Liver (tissue), 9 donors: ENCODE data around the gene SPACDR. TPM values are rescaled to one million over a fixed set of nuclear protein-coding genes. Genes with fewer than 3 reads are reported as not detected.

Source experiments
- DNase-seq: peaks from one replicate; pipeline ENCODE4 v3.0.0-alpha.2; 2017; ENCODE audit warnings: low spot score
- H3K27ac ChIP-seq, 2 donors: one replicate each; pipeline ENCODE4 v1.7.0; 2013; ENCODE audit warnings: inconsistent platforms in 2 of 2, low read length in 2 of 2, control low read depth in 1 of 2, low read depth in 1 of 2, mild to moderate bottlenecking in 1 of 2
- H3K27me3 ChIP-seq, 4 donors: one replicate each; pipeline versions ENCODE4 v1.6.1 to v1.7.0; 2013; ENCODE audit warnings: low read length in 3 of 4, inconsistent platforms in 1 of 4, mild to moderate bottlenecking in 1 of 4, moderate library complexity in 1 of 4; ENCODE audit not compliant: control insufficient read depth in 4 of 4, insufficient read depth in 4 of 4
- H3K36me3 ChIP-seq, 4 donors: one replicate each; pipeline versions ENCODE4 v1.6.1 to v1.7.0; 2013; ENCODE audit warnings: low read length in 3 of 4, mild to moderate bottlenecking in 3 of 4, low read depth in 1 of 4, moderate library complexity in 1 of 4; ENCODE audit not compliant: control insufficient read depth in 4 of 4, insufficient read depth in 3 of 4
- H3K4me1 ChIP-seq, 4 donors: one replicate each; pipeline versions ENCODE4 v1.6.1 to v1.7.0; 2013; ENCODE audit warnings: low read length in 3 of 4, mild to moderate bottlenecking in 3 of 4, moderate library complexity in 1 of 4; ENCODE audit not compliant: control insufficient read depth in 4 of 4, insufficient read depth in 4 of 4
- H3K4me3 ChIP-seq, 3 donors: one replicate each; pipeline versions ENCODE4 v1.6.1 to v1.7.0; 2013; ENCODE audit warnings: low read length in 3 of 3, control low read depth in 1 of 3, low read depth in 1 of 3, mild to moderate bottlenecking in 1 of 3
- H3K9ac ChIP-seq, 2 donors: one replicate each; pipeline ENCODE4 v1.7.0; 2013; ENCODE audit warnings: low read length in 2 of 2, mild to moderate bottlenecking in 2 of 2, moderate library complexity in 2 of 2, control low read depth in 1 of 2, low read depth in 1 of 2
- H3K9me3 ChIP-seq, 4 donors: one replicate each; pipeline versions ENCODE4 v1.6.1 to v1.7.0; 2013; ENCODE audit warnings: low read length in 3 of 4; ENCODE audit not compliant: control insufficient read depth in 4 of 4
- EGR1 ChIP-seq, 2 donors: IDR thresholded peaks; 2 replicates each; pipeline ENCODE4 v1.6.1; 2016 to 2018; ENCODE audit warnings: antibody characterized with exemption in 2 of 2, low read depth in 2 of 2
- FOXA1 ChIP-seq: IDR thresholded peaks from 2 replicates; pipeline ENCODE4 v1.6.1; 2016; ENCODE audit warnings: antibody characterized with exemption
- FOXA2 ChIP-seq: IDR thresholded peaks from 2 replicates; pipeline ENCODE4 v1.6.1; 2016; ENCODE audit warnings: antibody characterized with exemption
- GABPA ChIP-seq, 2 donors: IDR thresholded peaks in 1 of 2; conservative IDR thresholded peaks in 1 of 2; 2 replicates each; pipeline ENCODE4 v1.6.1; 2016; ENCODE audit warnings: antibody characterized with exemption in 2 of 2, mild to moderate bottlenecking in 1 of 2, moderate library complexity in 1 of 2
- HNF4A ChIP-seq, 2 donors: conservative IDR thresholded peaks; 2 replicates each; pipeline ENCODE4 v1.6.1; 2016; ENCODE audit warnings: antibody characterized with exemption in 2 of 2, mild to moderate bottlenecking in 2 of 2
- HNF4G ChIP-seq: IDR thresholded peaks from 2 replicates; pipeline ENCODE4 v1.6.1; 2016; ENCODE audit warnings: antibody characterized with exemption
- JUND ChIP-seq, 2 donors: IDR thresholded peaks; 2 replicates each; pipeline ENCODE4 v1.6.1; 2016; ENCODE audit warnings: antibody characterized with exemption in 2 of 2
- NR2F2 ChIP-seq: IDR thresholded peaks from 2 replicates; pipeline ENCODE4 v1.6.1; 2016; ENCODE audit warnings: antibody characterized with exemption
- RXRA ChIP-seq, 2 donors: IDR thresholded peaks; 2 replicates each; pipeline ENCODE4 v1.6.1; 2017 to 2018; ENCODE audit warnings: antibody characterized with exemption in 2 of 2, mild to moderate bottlenecking in 1 of 2
- SP1 ChIP-seq: IDR thresholded peaks from 2 replicates; pipeline ENCODE4 v1.6.1; 2018; ENCODE audit warnings: antibody characterized with exemption, mild to moderate bottlenecking
- TAF1 ChIP-seq: conservative IDR thresholded peaks from 2 replicates; pipeline ENCODE4 v1.6.1; 2016; ENCODE audit warnings: antibody characterized with exemption, mild to moderate bottlenecking
- YY1 ChIP-seq: IDR thresholded peaks from 2 replicates; pipeline ENCODE4 v1.6.1; 2016; ENCODE audit warnings: antibody characterized with exemption, mild to moderate bottlenecking
- ZBTB33 ChIP-seq: IDR thresholded peaks from 2 replicates; pipeline ENCODE4 v1.6.1; 2016; ENCODE audit warnings: antibody characterized with exemption
- WGBS: extraction: QIAGEN DNeasy Blood & Tissue Kit; methylation state at CpG from one replicate; pipeline ENCODE4 v1.1.7; 2013; 5-methylcytosine and 5-hydroxymethylcytosine counted together
- polyA plus RNA-seq, 2 donors: library from polyadenylated mRNA; stranded (reverse) in 1 of 2; unstranded in 1 of 2; fragments of 200-250 nt in 1 of 2; fragments of >200 nt in 1 of 2; fragmentation: Nextera tagmentation in 1 of 2; extraction: Ambion mirVana in 1 of 2; gene quantifications; one replicate each; pipeline versions ENCODE4 v1.2.1 to v1.2.3, GENCODE V29; 2013 to 2015
- total RNA-seq, 2 donors: library from RNA; depleted of rRNA; stranded (reverse); fragments of >200 nt; gene quantifications; one replicate each; pipeline ENCODE4 v1.2.3, GENCODE V29; 2014
- TF ChIP-seq, protein P1 (sequence below): fragments of 150-350 bp; IDR thresholded peaks from 2 replicates; pipeline ENCODE4 v1.5.1; 2017; ENCODE audit warnings: improper control_type of control experiment, low read depth, low read length; ENCODE audit not compliant: missing input control
- TF ChIP-seq, protein P2 (sequence below): IDR thresholded peaks from 2 replicates; pipeline ENCODE4 v1.6.1; 2016; ENCODE audit warnings: antibody characterized with exemption
- TF ChIP-seq, protein P3 (sequence below): IDR thresholded peaks from 2 replicates; pipeline ENCODE4 v1.6.1; 2016; ENCODE audit warnings: antibody characterized with exemption, mild to moderate bottlenecking
- TF ChIP-seq, protein P4 (sequence below): IDR thresholded peaks from 2 replicates; pipeline ENCODE4 v1.6.1; 2016; ENCODE audit warnings: antibody characterized with exemption
- donor health status: healthy.
- donor health status: healthy.
- donor health status: healthy.
- donor health status: healthy.
- donor health status: healthy.

Gene SPACDR
- total and polyA plus RNA-seq, 4 donors, result 0.06 to 0.33 (median 0.17) TPM; not detected in 1

DNA sequence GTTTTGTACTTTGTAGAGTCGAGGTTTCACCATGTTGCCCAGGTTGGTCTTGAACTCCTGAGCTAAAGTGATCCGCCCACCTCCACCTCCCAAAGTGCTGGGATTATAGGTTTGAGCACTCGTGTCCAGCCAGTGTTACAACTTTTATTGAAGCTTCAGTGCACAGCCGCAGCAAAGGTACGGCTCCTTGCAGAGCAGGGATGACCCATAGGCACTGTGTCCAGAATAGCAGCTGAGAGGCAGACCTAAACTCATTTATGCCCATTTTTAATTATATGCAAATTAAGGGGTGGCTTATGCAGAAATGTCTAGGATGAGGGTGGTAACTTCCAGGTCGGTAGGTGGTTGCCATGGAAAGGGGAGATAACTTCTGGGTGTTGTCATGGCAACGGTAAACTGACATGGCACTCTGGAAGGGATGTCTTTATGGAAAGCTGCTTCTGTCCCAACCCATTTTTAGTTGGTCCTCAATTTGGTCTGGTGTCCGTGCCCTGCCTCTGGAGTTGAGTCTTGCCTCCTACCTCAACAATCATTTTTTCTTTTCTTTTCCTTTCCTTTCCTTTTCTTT is 42.4 kb upstream of the SPACDR start:
- 75% methylated on average over 8 of the region's 8 CpGs for WGBS

DNA sequence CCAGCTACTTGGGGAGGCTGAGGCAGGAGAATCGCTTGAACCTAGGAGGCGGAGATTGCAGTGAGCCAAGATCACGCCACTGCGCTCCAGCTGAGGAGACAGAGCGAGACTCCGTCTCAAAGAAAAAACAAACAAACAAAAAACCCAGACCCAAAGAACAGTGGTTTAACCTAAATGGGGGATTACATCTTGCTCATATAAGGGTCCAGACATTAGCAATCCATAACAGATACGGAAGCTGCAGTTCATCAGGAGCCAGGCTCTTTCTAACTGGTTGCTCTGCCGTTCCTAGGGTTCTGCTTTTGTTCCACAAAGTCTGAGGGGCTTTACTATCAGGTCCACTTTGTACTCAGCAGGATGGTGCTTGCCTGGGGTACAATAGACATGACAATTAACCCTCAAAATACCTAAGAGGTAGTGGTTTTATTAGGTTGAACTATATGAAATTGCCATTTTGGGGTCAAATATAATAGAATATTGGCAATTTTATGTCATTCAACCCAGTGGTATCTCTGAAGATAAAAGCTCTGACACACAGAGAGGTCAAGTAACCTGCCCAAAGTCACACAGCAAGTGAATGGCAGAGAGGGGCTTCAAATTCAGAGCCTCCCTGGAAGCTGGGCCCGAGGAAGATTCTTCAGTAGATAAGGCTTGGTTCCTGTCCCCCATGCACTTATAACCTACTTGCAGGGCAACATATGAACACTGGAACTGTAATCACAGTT is 41.0 kb upstream of the SPACDR start:
- no peak overlapping the region for H3K27ac ChIP-seq
- 95% methylated on average over 9 of the region's 9 CpGs for WGBS
- no peaks in the 10 kb centered on the region for H3K9me3 ChIP-seq
- H3K9ac ChIP-seq, result no peak overlapping the region
- H3K4me1 ChIP-seq, result no peaks in the 10 kb centered on the region
- no peak overlapping the region for H3K4me3 ChIP-seq
- H3K27me3 ChIP-seq, result no peaks in the 10 kb centered on the region
- H3K36me3 ChIP-seq, result no peaks in the 10 kb centered on the region
- DNase-seq, result no peak
- TF ChIP-seq SP1 (no peak), YY1 (no peak), HNF4A (conservative IDR thresholded peaks at IDR 0.05) (no peak), ZBTB33 (no peak), TAF1 (no peak), HNF4G (no peak), JUND (IDR thresholded peaks at IDR 0.05) (no peak), EGR1 (IDR thresholded peaks at IDR 0.05; ENCODE audit: low read depth in 2 of 2) (no peak)
- TF ChIP-seq, protein P1, sequence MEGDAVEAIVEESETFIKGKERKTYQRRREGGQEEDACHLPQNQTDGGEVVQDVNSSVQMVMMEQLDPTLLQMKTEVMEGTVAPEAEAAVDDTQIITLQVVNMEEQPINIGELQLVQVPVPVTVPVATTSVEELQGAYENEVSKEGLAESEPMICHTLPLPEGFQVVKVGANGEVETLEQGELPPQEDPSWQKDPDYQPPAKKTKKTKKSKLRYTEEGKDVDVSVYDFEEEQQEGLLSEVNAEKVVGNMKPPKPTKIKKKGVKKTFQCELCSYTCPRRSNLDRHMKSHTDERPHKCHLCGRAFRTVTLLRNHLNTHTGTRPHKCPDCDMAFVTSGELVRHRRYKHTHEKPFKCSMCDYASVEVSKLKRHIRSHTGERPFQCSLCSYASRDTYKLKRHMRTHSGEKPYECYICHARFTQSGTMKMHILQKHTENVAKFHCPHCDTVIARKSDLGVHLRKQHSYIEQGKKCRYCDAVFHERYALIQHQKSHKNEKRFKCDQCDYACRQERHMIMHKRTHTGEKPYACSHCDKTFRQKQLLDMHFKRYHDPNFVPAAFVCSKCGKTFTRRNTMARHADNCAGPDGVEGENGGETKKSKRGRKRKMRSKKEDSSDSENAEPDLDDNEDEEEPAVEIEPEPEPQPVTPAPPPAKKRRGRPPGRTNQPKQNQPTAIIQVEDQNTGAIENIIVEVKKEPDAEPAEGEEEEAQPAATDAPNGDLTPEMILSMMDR, result no peak
- TF ChIP-seq, protein P2, sequence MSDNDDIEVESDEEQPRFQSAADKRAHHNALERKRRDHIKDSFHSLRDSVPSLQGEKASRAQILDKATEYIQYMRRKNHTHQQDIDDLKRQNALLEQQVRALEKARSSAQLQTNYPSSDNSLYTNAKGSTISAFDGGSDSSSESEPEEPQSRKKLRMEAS, result no peak

More for the DNA sequence above, 42.4 kb upstream of the SPACDR start:
- Histone ChIP-seq H3K9me3 (no peaks in the 10 kb centered on the region), H3K9ac (no peak overlapping the region), H3K4me3 (no peak overlapping the region), H3K27ac (no peak overlapping the region), H3K27me3 (no peaks in the 10 kb centered on the region), H3K4me1 (no peaks in the 10 kb centered on the region), H3K36me3 (no peaks in the 10 kb centered on the region)
- no peak for TF ChIP-seq JUND (IDR thresholded peaks at IDR 0.05)
- no peak for TF ChIP-seq GABPA (IDR thresholded peaks at IDR 0.05 in 1 of 2, conservative IDR thresholded peaks at IDR 0.05 in 1 of 2)
- TF ChIP-seq SP1, result no peak
- no peak for TF ChIP-seq EGR1 (IDR thresholded peaks at IDR 0.05; ENCODE audit: low read depth in 2 of 2)
- TF ChIP-seq YY1, result no peak
- TF ChIP-seq RXRA (IDR thresholded peaks at IDR 0.05), result no peak
- TF ChIP-seq, protein P3, sequence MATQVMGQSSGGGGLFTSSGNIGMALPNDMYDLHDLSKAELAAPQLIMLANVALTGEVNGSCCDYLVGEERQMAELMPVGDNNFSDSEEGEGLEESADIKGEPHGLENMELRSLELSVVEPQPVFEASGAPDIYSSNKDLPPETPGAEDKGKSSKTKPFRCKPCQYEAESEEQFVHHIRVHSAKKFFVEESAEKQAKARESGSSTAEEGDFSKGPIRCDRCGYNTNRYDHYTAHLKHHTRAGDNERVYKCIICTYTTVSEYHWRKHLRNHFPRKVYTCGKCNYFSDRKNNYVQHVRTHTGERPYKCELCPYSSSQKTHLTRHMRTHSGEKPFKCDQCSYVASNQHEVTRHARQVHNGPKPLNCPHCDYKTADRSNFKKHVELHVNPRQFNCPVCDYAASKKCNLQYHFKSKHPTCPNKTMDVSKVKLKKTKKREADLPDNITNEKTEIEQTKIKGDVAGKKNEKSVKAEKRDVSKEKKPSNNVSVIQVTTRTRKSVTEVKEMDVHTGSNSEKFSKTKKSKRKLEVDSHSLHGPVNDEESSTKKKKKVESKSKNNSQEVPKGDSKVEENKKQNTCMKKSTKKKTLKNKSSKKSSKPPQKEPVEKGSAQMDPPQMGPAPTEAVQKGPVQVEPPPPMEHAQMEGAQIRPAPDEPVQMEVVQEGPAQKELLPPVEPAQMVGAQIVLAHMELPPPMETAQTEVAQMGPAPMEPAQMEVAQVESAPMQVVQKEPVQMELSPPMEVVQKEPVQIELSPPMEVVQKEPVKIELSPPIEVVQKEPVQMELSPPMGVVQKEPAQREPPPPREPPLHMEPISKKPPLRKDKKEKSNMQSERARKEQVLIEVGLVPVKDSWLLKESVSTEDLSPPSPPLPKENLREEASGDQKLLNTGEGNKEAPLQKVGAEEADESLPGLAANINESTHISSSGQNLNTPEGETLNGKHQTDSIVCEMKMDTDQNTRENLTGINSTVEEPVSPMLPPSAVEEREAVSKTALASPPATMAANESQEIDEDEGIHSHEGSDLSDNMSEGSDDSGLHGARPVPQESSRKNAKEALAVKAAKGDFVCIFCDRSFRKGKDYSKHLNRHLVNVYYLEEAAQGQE, result no peak
- no peak for TF ChIP-seq ZBTB33
- TF ChIP-seq, protein P4, sequence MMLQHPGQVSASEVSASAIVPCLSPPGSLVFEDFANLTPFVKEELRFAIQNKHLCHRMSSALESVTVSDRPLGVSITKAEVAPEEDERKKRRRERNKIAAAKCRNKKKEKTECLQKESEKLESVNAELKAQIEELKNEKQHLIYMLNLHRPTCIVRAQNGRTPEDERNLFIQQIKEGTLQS, result no peak
- no peak for TF ChIP-seq HNF4G
- TF ChIP-seq TAF1, result no peak
- TF ChIP-seq FOXA1, result no peak
- TF ChIP-seq NR2F2, result no peak
- no peak for TF ChIP-seq FOXA2
- TF ChIP-seq, protein P2, result no peak
- TF ChIP-seq HNF4A (conservative IDR thresholded peaks at IDR 0.05), result no peak
- no peak for DNase-seq
